ENCODE results near the gene CETN3. TPM values are rescaled to one million over a fixed set of nuclear protein-coding genes. Genes with fewer than 3 reads are reported as not detected.
A peak's percentile ranks its signal among the peaks of the same experiment; 100 is the strongest.
"Not testable (repeated sequence)": the region's sequence is repeated elsewhere in the genome, so short reads cannot be mapped to it uniquely, and the experiment has no call there.

CETN3 gene
- polyA plus RNA-seq, 3 donors = 66.5 to 88.9 (median 75.5) TPM

DNA sequence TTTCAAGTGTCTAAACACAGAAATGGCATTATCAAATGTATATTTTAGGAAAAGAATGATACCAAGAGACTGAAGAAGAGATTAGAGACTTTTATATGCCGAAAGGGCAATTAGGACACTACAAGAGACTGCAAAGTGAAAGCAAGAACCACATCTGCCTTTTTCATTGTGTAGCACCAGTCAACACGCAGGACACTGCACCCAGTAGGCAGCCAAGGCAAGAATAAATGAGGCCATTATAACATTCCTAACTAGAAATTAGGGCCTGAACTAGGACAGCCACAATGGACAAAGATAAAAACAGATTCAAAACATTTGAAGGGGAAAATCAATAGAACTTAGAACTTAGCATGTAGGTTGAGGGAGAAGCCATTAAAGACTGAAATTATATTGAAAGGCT is 10.8 kb downstream of the CETN3 start:
- DNase-seq (ENCODE audit: extremely low read depth in 1 of 11, low read depth in 9 of 11, low spot score in 4 of 11) = no peak

DNA sequence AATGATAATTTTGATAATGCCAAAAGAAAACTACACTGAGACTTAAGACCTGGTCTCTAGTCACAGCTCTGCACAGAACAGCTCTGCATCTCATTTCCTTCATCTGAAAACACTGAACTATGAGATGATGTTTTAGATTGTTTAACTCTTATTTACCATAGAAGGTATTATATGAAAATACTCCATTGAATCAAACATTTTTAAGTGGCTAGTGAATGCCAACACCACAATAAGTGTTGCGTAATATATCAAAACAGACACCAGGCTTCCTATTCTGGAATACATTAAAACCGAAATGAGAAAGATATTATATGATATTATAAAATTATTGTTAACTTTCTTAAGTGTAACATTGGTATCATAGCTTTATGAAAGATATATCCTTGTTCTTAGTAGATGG is 14.6 kb downstream of the CETN3 start:
- DNase-seq (ENCODE audit: extremely low read depth in 1 of 11, low read depth in 9 of 11, low spot score in 4 of 11) = no peak

DNA sequence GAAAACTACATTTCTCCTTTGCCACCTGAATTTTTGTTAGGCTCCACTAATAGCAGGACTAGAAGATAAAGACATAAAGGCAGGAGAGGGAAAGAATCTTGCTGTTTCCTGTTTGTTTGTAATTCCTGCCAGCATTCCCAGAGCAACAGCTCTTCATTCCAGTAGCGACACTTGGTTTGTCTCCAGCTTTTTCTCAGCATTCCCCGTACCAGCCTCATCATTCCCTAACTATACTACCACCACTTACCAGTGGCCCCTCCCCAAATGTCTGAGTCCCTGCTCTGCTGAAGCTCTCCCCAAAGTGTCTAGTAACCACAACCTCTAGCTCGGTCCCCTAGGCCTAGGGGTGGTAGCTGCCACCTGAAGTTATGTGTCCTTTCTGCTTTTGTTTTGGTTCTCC is 18.6 kb downstream of the CETN3 start:
- no peak for DNase-seq (ENCODE audit: extremely low read depth in 1 of 11, low read depth in 9 of 11, low spot score in 4 of 11)

DNA sequence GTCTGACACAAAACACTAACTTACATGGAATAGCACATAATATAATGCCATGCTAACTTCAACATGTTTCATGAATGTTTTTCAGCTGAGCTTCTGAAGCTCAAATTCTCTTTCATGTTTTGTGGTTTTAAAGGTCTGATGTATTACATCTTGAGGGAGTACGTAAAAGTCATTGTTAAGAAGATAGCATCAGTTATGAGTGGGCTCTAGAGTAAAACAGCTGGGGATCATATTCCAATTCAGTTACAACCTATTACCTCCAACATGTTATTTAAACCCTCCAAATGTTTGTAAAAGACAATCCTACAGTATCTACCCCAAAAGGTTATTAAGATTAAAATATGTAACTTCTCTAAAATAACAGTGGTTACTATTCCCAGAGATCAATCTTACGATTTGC is 19.2 kb downstream of the CETN3 start:
- no peak for DNase-seq (ENCODE audit: extremely low read depth in 1 of 11, low read depth in 9 of 11, low spot score in 4 of 11)

DNA sequence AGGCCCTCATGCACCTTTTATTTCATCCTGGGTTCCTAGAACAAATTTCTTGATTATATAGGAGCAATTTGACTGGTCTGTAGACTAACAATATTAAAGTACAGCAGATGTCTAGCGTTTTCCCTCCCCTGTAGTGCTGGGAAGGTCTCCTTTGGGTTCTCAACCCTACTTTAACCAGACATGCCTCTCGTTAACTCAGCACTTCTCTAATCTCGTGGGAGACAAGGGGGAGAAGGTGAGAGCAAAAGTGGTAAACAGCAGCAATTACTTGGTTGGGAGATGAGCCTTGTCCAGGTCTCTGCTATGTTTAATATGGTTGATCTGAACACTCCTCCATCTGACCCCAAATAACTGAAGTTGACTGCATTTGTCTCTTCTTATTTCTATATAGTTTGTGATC is 22.0 kb downstream of the CETN3 start:
- no peak for DNase-seq (ENCODE audit: extremely low read depth in 1 of 11, low read depth in 9 of 11, low spot score in 4 of 11)

DNA sequence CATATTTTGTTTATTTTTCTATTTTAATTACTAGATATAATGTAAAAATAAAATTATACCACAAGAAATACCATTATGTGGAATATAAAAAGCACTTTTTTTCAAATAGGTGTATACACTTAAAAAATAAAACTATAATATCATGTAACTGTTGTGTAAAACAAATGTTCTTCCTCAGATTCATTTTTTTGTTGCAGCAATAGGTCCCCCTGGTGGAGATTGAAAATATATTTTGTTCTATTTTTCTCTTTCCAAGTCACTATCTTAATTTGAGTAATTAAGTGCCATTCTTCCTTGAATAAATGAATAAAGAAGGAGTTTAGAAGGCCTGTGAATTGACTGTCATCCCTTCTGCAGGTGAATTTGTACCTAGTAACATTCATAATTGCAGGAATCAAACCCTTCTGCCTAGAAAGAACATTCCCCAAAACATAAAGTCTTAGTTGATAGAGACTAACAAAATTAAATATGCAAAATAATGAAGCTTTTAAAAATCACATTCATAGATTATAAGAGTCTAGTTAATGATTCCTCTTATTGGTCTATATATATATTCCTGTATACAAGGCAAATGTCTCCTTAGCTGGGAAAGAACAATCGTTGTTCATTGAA is 23.4 kb downstream of the CETN3 start:
- DNase-seq (ENCODE audit: extremely low read depth in 1 of 11, low read depth in 9 of 11, low spot score in 4 of 11) = peak in 3 of 11 donors; percentile 1 to 14 (median 2)

DNA sequence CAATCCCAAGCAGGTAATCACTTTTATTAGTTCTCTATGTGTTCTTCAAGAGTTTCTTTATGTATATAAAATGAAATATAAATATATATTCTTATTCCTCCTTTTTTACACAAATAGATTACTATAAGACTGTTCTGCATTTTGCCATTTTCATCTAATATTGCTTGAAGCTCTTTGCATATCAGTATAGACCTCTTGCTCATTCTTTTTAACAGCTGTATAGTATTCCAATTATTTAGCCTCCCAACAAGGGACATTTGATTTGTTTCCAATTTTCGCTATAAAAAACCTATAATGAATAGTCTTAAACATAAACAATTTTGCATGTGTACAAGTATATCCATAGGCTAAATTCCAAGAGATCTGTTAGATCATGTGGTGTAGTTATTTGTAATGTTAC is 25.2 kb downstream of the CETN3 start:
- no peak for DNase-seq (ENCODE audit: extremely low read depth in 1 of 11, low read depth in 9 of 11, low spot score in 4 of 11)

DNA sequence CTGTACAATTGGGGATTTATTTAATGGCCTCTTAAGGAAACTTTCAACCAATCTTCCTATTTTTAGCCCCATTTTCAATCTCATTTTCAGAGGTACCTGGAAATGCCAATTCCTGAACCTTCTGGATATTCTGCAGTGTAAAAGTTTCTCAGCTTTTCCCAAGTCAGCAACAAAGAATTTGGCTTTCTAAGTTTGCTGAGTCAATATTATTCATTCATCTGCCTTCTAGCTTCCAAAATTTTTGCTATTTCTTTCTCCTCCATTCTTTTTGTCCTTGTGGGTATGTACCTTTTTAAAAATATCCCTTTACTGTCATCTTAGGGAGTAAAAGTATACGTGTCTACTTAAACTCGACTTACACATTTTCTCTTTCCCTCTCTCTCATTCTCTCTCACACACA is 25.7 kb downstream of the CETN3 start:
- no peak for DNase-seq (ENCODE audit: extremely low read depth in 1 of 11, low read depth in 9 of 11, low spot score in 4 of 11)

DNA sequence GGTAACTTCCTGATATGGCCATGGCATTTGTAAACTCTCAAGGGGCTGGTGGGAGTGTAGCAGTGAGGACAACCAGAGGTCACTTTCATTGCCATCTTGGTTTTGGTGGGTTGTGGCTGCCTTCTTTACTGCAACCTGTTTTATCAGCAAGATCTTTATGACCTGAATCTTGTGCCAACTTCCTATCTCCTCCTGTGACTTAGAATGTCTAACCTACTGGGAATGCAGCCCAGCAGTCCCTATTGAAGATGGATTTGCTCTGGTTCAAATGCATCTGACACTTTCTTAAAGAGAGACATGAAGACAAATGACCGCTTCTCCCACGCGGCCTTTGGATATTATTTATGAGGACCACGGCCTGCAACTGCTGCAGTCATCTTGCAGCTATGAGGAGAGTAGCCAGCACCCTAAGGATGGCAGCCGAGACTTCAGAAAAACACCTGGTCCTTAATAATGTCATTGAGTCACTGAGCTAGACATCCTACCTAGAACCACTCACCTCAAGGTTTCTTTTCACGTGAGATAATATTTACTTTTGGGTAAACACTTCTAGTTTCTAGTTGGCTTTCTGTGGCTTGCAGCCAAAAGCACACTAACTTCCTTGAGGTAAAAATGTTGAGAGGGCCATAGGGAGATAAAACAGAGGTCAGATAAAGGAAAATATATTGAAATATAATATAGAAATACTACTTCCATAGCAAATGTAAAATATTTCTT is 28.2 kb downstream of the CETN3 start:
- DNase-seq (ENCODE audit: extremely low read depth in 1 of 11, low read depth in 9 of 11, low spot score in 4 of 11) = no peak

DNA sequence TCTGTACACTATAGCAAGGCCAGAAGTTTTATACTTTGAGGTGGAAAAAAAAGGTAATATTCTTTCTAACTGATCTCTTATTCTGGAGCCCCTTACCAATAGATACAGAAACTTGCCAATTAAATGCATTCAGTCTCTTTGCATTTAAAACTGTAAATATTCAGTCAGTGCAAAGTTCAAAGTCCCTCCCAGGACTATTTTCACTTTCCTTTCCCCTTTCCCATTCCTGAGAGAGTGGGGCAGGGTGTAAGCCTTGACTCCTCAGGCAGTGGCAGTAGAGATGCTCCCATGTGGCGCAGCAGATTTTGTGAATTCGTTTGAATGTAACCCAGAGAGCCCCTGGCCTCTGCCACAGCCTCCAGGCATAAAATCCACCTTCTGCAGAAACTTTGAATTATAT is 29.9 kb downstream of the CETN3 start:
- no peak for DNase-seq (ENCODE audit: extremely low read depth in 1 of 11, low read depth in 9 of 11, low spot score in 4 of 11)

DNA sequence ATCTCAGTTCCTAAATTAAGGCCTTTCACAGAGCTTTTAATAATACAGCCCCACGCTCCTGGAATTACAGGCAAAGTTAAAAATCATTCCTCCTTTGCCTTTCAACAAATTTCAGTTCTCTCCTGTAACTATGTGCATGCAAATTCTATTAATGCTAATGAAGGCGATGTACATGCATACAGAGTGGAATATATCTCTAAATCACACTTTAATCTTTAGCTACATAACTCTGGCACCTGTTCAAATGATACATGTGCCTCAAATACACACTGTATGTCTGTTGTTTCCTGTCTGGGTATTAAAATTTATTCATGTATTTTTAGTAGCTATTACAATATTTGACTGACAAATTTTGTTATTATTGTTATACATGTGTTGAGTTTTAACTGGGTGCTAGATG is 30.8 kb downstream of the CETN3 start:
- DNase-seq (ENCODE audit: extremely low read depth in 1 of 11, low read depth in 9 of 11, low spot score in 4 of 11) = no peak

DNA sequence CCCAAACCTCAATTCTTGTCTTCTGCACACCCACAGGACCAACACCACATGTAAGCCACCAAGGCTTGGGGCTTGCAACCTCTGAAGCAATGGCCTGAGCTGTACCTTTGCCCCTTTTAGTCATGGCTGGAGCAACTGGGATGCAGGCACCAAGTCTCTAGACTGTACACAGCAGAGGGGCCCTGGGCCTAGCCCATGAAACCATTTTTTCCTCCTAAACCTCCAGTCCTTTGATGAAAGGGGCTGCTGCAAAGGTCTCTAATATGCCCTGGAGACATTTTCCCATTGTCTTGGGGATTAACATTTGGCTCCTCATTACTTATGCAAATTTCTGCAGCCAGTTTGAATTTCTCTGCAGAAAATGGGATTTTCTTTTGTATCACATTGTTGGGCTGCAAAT is 38.3 kb downstream of the CETN3 start:
- DNase-seq (ENCODE audit: extremely low read depth in 1 of 11, low read depth in 9 of 11, low spot score in 4 of 11) = not testable (repeated sequence)

DNA sequence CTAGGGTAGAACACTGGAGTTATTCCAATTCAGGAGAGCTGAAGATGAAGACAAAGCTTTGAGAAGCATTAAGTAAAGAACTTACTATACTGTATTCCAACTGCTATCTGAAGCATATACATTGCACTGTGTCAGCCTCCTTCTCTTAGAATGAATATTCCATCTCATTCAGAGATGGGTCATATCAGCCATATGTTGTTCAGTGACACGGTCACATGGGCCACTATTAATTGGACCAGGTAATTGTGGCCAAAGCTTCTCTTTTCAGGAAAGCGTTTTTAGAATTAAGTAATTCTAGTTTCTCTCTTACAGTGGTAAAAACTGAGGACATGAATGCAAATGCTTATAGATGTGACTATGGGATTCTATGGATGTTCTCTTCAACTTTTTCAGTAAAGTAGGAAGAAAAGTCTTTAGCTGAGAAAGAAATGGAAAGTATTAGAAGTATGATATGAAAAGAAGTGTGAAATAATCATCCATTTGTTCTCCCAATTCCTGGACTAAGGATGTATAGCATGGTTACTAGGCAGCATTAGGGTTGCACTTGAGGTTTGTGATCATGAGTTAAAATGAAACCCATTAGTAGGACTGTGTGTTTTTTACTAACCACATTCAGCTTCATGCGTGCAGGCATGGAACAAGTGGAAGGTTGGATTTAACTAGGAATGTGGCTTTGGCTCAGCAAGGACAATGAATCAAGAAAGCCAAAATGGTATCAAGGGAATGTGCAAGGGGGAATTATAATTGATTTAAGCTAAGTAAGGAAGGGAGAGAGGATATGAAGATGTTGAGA is 40.9 kb downstream of the CETN3 start:
- DNase-seq (ENCODE audit: extremely low read depth in 1 of 11, low read depth in 9 of 11, low spot score in 4 of 11) = no peak

DNA sequence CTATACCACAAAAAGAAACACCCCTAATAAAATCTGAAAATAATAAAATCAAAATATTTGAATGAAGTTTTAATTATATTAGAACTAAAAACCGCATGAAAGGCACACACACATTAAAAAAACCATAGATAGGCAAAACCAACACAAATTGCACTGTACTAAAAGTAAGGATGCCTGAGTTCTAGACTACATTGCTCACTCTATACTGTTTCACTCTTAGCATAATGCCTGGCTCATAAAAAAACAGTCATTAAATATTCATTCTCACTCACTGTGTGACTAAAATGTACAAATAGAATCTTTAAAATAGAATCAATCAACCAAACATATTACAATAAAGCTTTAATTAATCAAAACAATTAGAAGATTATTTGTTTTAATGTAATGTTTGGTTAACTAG is 41.7 kb downstream of the CETN3 start:
- no peak for DNase-seq (ENCODE audit: extremely low read depth in 1 of 11, low read depth in 9 of 11, low spot score in 4 of 11)

DNA sequence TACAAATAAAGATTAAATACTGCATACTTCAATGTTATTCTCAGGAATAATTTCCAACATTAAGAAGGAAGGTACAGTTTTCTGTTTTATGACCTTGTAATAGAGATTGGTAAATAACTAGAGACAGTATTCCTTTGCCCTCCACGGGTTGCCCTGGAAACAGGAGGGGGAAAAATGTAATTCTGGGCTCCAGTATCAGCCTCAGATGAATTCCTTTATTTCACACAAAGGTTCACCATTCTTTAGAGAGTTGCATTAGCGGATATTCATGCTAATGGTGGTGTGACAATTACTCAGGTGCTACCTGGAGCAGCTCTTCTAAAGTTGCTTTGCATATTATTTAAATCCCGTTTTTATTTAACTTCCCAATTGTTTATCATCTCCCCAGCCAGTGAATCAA is 42.6 kb downstream of the CETN3 start:
- DNase-seq (ENCODE audit: extremely low read depth in 1 of 11, low read depth in 9 of 11, low spot score in 4 of 11) = no peak

DNA sequence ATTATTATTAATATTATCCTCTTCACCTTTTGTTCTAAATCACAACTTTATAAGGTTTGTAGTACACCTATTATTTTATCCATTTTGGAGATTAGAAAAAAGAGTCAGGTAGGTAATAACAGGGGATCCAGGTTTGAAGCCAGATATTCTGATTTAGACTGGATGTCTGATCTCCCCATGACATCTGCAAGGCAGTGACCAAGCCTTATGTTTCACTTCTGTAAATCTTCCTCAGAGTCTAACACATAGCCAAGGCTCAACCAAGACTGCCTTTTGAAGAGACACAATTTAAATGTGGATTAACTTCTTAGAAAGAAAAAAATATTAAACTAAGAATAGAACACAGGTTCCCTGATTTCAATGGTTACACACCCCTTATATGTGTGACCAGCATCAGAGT is 44.2 kb downstream of the CETN3 start:
- no peak for DNase-seq (ENCODE audit: extremely low read depth in 1 of 11, low read depth in 9 of 11, low spot score in 4 of 11)

DNA sequence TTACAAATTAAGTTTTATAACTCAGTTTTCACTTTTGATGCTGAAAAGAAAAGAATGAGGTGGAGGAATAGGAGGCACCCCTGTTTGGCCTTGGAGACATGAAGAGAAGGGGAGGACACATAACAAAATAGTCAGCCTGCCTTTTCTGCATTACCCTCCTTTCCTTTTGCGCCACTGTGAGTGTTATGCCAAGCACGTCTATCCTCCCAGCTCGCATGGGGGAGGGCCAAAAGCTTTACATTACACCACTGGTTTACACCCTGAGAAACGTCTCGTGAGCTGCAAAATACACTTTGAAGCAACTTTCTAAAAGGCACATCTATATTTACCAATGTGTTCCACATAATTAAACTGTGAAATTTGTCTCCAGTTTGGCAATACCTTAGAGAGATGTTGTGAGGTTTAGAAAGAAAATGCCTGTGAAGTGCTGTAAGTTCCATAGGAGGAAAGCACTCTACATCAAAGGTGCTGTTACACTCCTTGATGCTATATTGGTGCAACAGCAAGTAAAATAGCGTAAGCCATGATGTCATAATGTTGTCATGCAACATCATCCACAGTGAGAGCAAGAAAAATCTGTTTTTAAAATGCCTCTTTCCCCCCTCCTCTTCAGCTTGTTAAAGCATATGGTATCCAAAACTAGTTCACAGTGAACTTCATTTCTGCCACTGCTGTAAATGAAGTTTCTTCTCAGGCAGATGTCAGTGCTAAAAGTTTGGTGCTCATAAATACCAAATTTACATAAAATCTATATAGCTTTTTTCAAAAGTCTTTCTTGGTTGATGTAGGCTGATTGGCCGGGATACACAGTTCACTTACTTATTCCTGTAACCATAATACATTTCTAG is 50.3 kb downstream of the CETN3 start:
- DNase-seq (ENCODE audit: extremely low read depth in 1 of 11, low read depth in 9 of 11, low spot score in 4 of 11) = no peak

DNA sequence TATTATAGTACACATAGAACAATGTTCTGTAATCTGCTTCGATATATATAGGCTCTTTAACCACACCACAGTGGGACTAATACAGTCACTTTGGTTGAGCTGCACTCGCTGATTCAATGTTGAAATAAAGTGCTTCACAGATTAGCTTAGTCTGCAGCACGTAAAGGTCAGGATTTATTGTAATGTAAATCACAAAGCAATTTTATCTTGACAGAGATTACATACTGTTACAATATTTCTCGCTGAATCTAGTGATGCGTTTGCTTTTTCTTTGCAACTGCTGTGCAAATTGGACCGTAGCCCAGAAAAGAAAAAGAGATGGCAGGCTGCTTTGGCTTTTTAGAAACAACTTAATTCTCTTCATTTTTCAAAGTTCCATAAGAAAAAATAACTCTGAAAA is 52.9 kb downstream of the CETN3 start:
- DNase-seq (ENCODE audit: extremely low read depth in 1 of 11, low read depth in 9 of 11, low spot score in 4 of 11) = peak in 7 of 11 donors; percentile 7 to 43 (median 22)

DNA sequence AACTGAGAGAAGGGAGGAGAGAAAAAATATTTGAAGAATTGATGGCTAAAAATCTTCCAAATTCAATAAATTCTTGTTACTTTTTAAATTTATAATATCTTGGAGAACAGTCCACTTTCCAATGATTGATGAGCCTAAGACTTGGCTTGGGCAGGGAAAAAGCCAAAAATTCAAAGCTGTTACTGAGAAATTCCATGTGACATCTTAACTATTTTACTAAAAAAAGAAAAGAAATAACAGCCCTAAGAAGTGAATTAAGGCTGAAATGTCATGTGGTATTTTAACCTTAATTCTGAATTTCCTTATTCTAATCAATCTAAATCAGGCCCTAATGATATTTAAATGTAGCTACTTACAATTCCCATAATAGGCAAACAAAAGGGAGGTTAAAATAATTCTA is 53.4 kb downstream of the CETN3 start:
- DNase-seq (ENCODE audit: extremely low read depth in 1 of 11, low read depth in 9 of 11, low spot score in 4 of 11) = peak in 2 of 11 donors; percentile 5 to 7
